GM19023 (cell line): ENCODE results near the gene GAL3ST3.
A peak's percentile ranks its signal among the peaks of the same experiment; 100 is the strongest.
"Not testable (repeated sequence)": the region's sequence is repeated elsewhere in the genome, so short reads cannot be mapped to it uniquely, and the experiment has no call there.

Experiments
- ATAC-seq: cut with Tn5 transposase; IDR thresholded peaks from one replicate; pipeline ENCODE4 v1.9.1; 2021; ENCODE audit warnings: mild to moderate bottlenecking, moderate library complexity; ENCODE audit not compliant: unreplicated experiment

GAL3ST3 gene

GRCh38 chr11:66045177-66045639, 3.8 kb downstream of the GAL3ST3 start:
- peak; percentile 61 for ATAC-seq

DNA sequence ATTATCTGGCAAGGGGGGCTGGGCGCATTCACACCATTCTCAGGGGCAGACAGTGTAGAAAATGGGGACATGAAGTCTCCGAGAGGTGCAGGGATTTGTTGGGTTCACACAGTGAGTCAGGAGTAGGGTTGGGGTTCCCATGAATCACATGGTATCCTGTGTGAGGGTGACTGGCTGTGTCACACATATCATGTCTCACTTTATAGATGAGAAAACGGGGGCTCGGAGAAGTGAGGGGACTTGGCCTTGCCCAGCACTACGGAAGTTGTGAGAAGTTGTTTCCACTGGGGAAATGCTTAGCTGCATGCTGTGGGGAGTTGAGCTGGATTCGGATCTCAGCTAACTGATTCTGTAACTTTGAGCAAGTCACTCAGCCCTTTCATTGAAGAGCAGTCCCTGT, 4.2 kb downstream of the GAL3ST3 start:
- ATAC-seq: no peak

DNA sequence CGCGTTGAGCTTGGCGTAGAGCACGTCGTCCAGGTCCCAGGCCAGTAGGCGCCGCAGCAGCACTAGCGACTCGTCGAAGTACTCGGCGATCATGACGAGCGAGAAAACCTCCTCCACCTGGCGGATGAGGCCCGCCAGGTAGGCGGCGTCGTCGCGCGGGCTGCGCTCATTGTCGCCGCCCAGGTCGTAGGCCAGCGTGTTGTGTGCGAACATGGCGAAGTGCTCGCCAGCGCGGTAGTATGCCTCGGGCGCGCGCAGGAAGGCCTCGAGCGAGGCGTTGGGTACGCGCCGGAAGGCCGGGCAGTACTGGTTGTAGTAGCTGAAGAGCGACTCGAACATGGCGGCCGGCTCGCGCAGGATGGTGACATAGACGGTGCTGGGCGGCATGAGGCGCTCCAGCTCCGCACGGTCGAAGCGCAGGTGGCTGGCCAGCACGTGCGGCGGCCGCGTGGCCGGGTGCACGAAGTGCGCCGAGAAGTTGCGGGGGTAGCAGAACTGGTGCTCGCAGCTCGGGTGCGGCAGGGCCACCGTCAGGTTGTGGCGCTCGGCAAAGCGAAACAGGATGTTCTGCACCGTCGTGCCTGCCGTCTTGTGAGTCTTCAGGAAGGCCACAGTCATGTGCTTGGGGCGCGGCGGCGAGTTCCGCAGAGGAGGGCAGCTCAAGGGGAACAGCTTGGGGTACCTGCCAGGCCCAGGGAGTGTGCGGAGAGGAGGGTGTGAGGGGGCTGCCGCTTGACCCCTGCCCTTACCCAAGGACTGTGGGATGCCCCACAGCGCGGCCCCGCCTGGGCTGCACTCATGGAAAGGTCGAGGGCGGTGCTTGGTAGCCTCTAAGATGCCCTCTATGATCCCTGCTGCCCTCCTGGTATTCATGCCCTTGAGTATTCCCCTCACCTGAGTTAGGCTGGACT, 5.7 kb downstream of the GAL3ST3 start:
- no peak for ATAC-seq

GRCh38 chr11:66042227-66042995, 6.5 kb downstream of the GAL3ST3 start:
- ATAC-seq: no peak

- ATAC-seq: no peak
Observed at GRCh38 chr11:66039765-66040164, 9.2 kb downstream of the GAL3ST3 start.

DNA sequence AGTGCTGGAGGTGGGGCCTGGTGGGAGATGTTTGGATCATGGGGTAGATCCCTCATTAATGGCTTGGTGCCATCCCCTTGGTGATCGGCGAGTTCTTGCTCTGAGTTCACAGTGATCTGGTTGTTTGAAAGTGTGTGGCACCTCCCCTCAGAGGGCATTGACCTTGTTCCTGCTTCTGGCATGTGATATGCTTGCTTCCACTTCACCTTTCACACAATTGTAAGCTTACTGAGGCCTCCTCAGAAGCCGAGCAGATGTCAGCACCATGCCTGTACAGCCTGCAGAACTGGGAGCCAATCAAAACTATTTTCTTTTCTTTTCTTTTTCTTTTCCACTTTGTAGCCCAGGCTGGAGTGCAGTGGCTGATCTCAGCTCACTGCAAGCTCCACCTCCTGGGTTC, 11.6 kb downstream of the GAL3ST3 start:
- no peak for ATAC-seq

- ATAC-seq: no peak
Observed at GRCh38 chr11:66036334-66036710, 12.6 kb downstream of the GAL3ST3 start.

GRCh38 chr11:66035653-66036333, 13.2 kb downstream of the GAL3ST3 start:
- ATAC-seq: no peak

- no peak for ATAC-seq
Observed at GRCh38 chr11:66032957-66033735, 15.8 kb downstream of the GAL3ST3 start.

DNA sequence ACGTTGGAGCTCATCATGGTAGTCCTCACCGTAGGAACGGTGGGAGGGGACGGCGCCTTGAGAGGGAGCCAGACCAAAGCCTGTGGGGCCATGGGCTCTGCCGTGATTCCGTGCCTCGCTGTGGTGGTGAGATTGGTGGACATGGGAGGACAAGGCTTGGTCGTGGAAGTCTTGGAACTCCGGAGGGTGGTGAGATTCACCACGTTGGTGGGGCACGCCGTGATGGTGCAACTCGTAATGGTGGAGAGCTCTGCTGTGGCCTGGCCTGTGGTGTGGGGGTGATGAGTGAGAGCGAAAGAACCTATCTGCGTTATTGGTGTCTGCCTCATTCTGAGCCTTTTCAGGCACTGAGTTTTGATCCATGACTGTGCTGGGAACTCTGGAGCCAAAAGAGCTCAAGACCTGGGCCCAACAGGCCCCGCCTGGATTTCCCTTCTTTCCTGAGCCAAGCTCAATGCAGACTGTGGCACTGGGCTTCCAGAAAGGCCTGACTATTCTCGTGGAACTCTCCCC, 22.9 kb downstream of the GAL3ST3 start, which contains the start of gene CATSPER1:
CATSPER1 (minus strand) TSS at position 463 of the 513 bp plus-strand sequence; CDS start at position 363, 100 bp downstream.
- ATAC-seq: no peak

DNA sequence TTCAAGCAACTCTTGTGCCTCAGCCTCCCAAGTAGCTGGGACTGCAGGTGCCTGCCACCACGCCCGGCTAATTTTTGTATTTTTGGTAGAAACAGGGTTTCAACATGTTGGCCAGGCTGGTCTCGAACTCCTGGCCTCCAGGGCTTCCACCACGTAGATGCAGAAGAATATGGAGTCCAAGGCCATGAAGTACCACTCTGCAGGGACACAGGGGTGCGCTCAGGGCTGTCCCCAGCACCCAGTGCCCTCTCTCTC, 25.8 kb downstream of the GAL3ST3 start:
- not testable (repeated sequence) for ATAC-seq

GRCh38 chr11:66022401-66023185, 26.4 kb downstream of the GAL3ST3 start:
- peak; percentile 60 for ATAC-seq

- no peak for ATAC-seq
Observed at GRCh38 chr11:66020618-66021357, 28.2 kb downstream of the GAL3ST3 start.

DNA sequence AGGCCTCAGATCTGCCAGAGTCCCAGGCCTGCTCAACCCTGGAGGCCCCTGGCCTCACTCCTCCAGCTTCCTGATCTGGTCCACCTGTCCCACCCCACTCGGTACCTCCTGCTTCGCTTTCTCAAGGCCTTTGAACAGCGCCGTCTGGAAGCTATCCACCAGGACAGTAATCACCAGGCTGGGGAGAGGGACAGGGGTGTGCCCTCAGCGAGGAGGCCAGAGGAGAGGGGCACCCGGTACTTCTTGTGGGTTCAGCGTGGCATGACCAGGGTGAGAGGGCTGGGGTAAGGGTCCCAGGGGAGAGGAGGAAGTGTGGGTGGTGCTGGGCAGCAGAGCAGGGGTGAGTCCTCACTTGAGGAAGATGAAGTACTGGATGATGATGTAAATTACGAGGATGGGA, 28.7 kb downstream of the GAL3ST3 start:
- no peak for ATAC-seq

DNA sequence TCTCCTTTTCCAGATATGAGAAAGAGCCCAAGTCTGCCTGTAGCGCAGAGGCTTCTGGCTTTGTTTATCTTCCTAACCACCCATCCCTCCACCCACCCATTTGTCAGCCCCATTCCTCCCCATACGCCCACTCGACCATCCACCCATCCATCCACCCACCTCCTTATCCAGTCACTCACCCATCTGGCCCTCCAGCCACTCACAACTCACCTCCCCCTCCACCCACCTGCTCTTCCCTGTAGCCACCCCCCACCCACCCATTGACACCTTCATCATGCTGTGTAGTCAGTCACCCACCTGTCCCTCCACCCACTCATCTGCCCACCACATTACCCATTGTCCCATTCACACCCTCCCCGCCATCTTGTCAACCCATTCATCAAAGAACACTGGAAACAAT, 31.6 kb downstream of the GAL3ST3 start:
- no peak for ATAC-seq

- no peak for ATAC-seq
Observed at GRCh38 chr11:66016793-66017177, 32.2 kb downstream of the GAL3ST3 start.

- ATAC-seq: no peak
Observed at GRCh38 chr11:66015936-66016792, 32.8 kb downstream of the GAL3ST3 start.

DNA sequence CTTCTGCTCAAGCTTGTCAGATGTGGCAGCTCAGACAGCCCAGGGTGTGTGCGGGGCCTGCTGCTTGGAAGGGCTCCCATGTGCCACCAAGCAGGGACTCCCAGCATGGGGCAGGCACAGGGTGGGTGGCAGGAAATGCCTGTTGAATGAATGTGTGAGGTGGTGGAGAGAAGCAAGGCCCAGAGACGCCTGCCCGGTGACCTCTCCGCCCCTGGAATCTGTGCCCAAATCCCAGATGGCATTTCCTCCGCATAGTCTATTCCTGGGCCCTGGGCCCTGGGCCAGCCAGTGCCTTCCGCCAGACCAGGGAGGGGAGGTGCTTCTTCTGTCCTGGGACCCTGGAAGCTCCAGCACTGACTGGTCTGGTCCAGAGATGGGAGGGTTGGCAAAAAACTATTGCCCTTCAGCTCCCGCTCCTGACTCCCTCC, 33.5 kb downstream of the GAL3ST3 start:
- ATAC-seq: no peak
